ENCODE data around the gene PRUNE1.

PRUNE1 gene

GRCh38 chr1:151061704-151062103 lies 53.5 kb downstream of the PRUNE1 start:
- peak overlapping the region; percentile 94 for H3K4me3 ChIP-seq (ENCODE audit: low read depth, low read length)
- CTCF ChIA-PET: interaction anchor here (1.0 to 4.9 kb wide), 10 partner anchors 9 to 82 kb away, joined by 3 to 31 read pairs (median 4); partner anchors contain the start of genes C1orf56, GABPB2 and MINDY1
- TF ChIP-seq, protein P1, sequence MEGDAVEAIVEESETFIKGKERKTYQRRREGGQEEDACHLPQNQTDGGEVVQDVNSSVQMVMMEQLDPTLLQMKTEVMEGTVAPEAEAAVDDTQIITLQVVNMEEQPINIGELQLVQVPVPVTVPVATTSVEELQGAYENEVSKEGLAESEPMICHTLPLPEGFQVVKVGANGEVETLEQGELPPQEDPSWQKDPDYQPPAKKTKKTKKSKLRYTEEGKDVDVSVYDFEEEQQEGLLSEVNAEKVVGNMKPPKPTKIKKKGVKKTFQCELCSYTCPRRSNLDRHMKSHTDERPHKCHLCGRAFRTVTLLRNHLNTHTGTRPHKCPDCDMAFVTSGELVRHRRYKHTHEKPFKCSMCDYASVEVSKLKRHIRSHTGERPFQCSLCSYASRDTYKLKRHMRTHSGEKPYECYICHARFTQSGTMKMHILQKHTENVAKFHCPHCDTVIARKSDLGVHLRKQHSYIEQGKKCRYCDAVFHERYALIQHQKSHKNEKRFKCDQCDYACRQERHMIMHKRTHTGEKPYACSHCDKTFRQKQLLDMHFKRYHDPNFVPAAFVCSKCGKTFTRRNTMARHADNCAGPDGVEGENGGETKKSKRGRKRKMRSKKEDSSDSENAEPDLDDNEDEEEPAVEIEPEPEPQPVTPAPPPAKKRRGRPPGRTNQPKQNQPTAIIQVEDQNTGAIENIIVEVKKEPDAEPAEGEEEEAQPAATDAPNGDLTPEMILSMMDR (IDR thresholded peaks at IDR 0.05; ENCODE audit: insufficient read depth, low read length, missing control alignments): no peak
- no peak for DNase-seq (ENCODE audit: low read depth, low spot score)
- POLR2A ChIA-PET: interaction anchor here (0.9 to 6.5 kb wide), 3 partner anchors 9 to 55 kb away, joined by 3 to 56 read pairs (median 5); partner anchors contain the start of genes C1orf56, GABPB2 and MINDY1

- peak; percentile 65 for DNase-seq (ENCODE audit: low read depth, low spot score)
- ChIA-PET CTCF (interaction anchor here (0.7 to 3.4 kb wide), 11 partner anchors 8 to 83 kb away, joined by 3 to 31 read pairs (median 4); partner anchors contain the start of genes C1orf56 and GABPB2), POLR2A (interaction anchor here (1.6 to 6.5 kb wide), 2 partner anchors 8 to 14 kb away, joined by 5 to 56 read pairs; partner anchors contain the start of genes C1orf56 and GABPB2)
- H3K4me3 ChIP-seq (ENCODE audit: low read depth, low read length): peak overlapping the region; percentile 12
- TF ChIP-seq, protein P1 (IDR thresholded peaks at IDR 0.05; ENCODE audit: insufficient read depth, low read length, missing control alignments): no peak
Measured at GRCh38 chr1:151062741-151063371, 54.6 kb downstream of the PRUNE1 start.

DNA sequence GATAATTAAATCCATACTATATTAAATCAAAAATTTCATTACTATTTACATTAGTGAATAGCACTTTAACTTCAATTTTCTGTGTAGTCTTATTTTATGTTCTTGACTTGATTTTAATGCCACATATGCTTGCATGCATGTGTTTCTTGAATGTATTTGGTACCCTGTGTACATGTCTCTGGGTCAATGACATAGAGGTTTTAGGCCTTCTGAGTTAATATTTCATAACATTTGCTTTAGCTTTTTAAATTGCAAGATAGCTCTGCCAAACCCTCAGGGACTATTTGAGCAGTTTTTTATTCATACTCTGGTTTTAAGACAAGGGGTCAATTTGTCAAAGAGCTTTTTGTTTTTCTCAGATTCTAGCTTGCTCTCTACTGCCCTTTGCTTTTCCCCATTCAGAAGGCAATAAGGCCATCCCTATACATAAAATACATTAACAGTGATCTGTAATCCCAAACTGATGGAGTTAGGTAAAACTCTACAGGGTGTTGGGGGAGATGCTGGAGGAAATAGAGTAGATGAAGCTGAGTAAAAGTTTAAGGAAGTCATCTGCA lies 56.9 kb downstream of the PRUNE1 start:
- H3K4me3 ChIP-seq (ENCODE audit: low read depth, low read length): no peak overlapping the region
- CTCF ChIA-PET: interaction anchor here (1.1 to 2.1 kb wide), 2 partner anchors 16 to 35 kb away, joined by 3 to 7 read pairs; no protein-coding TSS in a partner anchor
- POLR2A ChIA-PET: interaction anchor here (0.6 kb wide), 1 partner anchor 317 kb away, joined by 3 read pairs; no protein-coding TSS in a partner anchor
- no peak for DNase-seq (ENCODE audit: low read depth, low spot score)
- TF ChIP-seq, protein P1 (IDR thresholded peaks at IDR 0.05; ENCODE audit: insufficient read depth, low read length, missing control alignments): no peak

GRCh38 chr1:151067185-151067584 lies 58.9 kb downstream of the PRUNE1 start:
- POLR2A ChIA-PET: no interaction called here
- CTCF ChIA-PET: interaction anchor here (0.8 to 1.6 kb wide), 3 partner anchors 8 to 43 kb away, joined by 3 to 6 read pairs (median 4); partner anchors contain the start of gene CDC42SE1
- no peak for DNase-seq (ENCODE audit: low read depth, low spot score)
- TF ChIP-seq, protein P1 (IDR thresholded peaks at IDR 0.05; ENCODE audit: insufficient read depth, low read length, missing control alignments): no peak
- no peak overlapping the region for H3K4me3 ChIP-seq (ENCODE audit: low read depth, low read length)

GRCh38 chr1:151069103-151069486 lies 60.8 kb downstream of the PRUNE1 start:
- ChIA-PET POLR2A (no interaction called here), CTCF (no interaction called here)
- DNase-seq (ENCODE audit: low read depth, low spot score): no peak
- no peak overlapping the region for H3K4me3 ChIP-seq (ENCODE audit: low read depth, low read length)
- TF ChIP-seq, protein P1 (IDR thresholded peaks at IDR 0.05; ENCODE audit: insufficient read depth, low read length, missing control alignments): no peak
